Fibroblast of the aortic adventitia (primary cell): ENCODE results near the gene PROX2. TPM values are rescaled to one million over a fixed set of nuclear protein-coding genes. Genes with fewer than 3 reads are reported as not detected.

Source experiments
- DNase-seq: peaks from one replicate; pipeline ENCODE4 v3.0.0-alpha.2; 2010; ENCODE audit warnings: low read depth
- H3K4me3 ChIP-seq: 2 replicates; pipeline ENCODE4 v1.5.1; 2011; ENCODE audit warnings: low read depth, mild to moderate bottlenecking, control low read depth, low read length, moderate library complexity
- CTCF ChIP-seq: IDR thresholded peaks from 2 replicates; pipeline ENCODE4 v1.5.1; 2011; ENCODE audit warnings: mild to moderate bottlenecking, low read length, control low read depth, inconsistent platforms; ENCODE audit not compliant: insufficient read depth
- total RNA-seq: library from RNA; depleted of rRNA; stranded (reverse); fragments of >200 nt; gene quantifications from 2 replicates; pipeline ENCODE4 v1.2.3, GENCODE V29; 2012; ENCODE audit warnings: low replicate concordance

Gene PROX2
- total RNA-seq, 1 donor = not detected

- DNase-seq = no peak
- no peak for TF ChIP-seq CTCF
- H3K4me3 ChIP-seq = no peak overlapping the region
Measured at GRCh38 chr14:74904635-74905503, 28.9 kb upstream of the PROX2 start.

GRCh38 chr14:74902941-74903705 lies 27.2 kb upstream of the PROX2 start:
- DNase-seq = no peak
- H3K4me3 ChIP-seq = no peak overlapping the region
- TF ChIP-seq CTCF = no peak

GRCh38 chr14:74898694-74899093 lies 22.7 kb upstream of the PROX2 start:
- no peak for DNase-seq
- TF ChIP-seq CTCF = no peak
- no peak overlapping the region for H3K4me3 ChIP-seq

- no peak for TF ChIP-seq CTCF
- H3K4me3 ChIP-seq = no peak overlapping the region
- no peak for DNase-seq
Measured at GRCh38 chr14:74898083-74898482, 22.1 kb upstream of the PROX2 start.

GRCh38 chr14:74897642-74898041 lies 21.7 kb upstream of the PROX2 start:
- H3K4me3 ChIP-seq = no peak overlapping the region
- DNase-seq = no peak
- TF ChIP-seq CTCF = no peak

GRCh38 chr14:74896400-74896799 lies 20.5 kb upstream of the PROX2 start:
- no peak overlapping the region for H3K4me3 ChIP-seq
- no peak for TF ChIP-seq CTCF
- no peak for DNase-seq
